ENCODE data around the gene C1orf87.

GRCh38 chr1:59992040-59992820 is 81.3 kb downstream of the C1orf87 start:
- TF ChIP-seq CTCF (IDR thresholded peaks at IDR 0.05) (no peak), POLR2A (IDR thresholded peaks at IDR 0.05) (no peak), EP300 (IDR thresholded peaks at IDR 0.05) (no peak)

All from tibial nerve (tissue), 4 donors.